ENCODE data around the gene PPFIBP1.
"Not testable (repeated sequence)": the region's sequence is repeated elsewhere in the genome, so short reads cannot be mapped to it uniquely, and the experiment has no call there.

Gene PPFIBP1

DNA sequence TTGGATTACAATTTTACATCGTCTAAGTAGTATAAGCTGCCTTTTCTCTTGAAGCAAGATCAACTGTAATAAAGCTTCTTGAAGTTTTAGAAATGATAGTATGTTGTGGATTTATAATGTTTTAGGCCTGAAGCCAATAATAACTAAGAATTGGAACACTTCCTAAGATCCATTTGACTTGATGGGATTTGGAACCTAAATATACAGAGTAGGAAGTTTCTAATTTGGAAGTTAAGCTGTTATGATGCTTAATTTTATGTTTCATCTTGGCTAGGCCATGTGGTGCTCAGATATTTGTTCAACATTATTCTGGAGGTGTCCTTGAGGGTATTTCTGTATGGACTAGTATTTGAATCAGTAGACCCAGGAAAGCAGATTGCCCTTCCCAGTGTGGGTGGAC, 74.9 kb downstream of the PPFIBP1 start:
- DNase-seq, result not testable (repeated sequence)

DNA sequence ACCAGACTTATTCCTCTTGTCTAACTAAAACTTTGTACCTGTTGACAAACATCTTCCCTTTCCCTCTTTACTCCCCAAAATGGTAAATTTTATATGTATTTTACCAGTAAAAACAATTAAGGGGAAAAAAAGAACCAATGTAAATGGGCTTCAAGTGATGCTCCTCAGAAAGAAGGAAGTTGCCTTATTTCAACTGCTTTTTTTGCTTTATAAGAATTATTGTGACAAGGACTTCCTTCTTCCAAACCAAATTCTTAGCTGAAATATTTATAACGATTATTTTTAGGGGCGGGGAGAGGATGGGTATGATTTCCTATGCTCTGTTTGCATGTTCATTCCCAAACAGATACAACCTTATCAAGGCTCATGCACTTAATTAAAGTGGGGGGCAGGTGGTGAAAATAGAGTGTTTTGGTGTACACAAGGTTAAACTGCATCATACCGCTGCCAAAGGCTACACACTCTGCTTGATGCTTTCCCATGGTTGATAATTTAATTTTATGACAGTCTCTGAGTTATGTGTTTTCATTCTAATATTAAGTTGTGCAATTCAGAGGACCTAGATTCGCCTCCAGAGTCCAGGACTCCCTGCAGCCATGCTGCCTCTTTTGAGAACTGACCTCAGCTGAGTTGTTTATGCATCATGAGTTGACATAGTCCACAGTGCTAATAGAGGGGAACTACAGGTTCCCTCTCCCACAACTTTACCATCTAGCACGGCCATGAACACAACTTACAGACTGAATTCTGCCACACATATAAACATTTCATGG, 77.2 kb downstream of the PPFIBP1 start:
- not testable (repeated sequence) for DNase-seq

DNA sequence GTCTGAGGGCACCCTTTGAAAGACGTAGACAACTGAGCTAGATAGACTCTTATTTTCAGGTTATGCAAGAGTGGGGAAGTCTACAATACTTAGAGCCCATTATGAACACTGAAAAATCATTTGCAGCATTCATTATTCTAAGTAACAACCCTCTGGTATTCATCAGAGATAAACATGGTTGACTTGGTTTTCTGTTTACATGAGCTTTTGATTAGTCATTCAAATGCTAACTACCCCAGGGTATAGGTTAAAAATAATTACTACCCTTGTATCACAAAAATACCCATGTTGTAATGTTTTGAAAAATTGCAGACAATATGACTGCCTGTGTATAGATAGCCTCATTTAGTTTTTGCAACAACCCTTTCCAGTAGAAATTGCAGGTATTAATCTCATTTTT, 78.5 kb downstream of the PPFIBP1 start:
- no peak for DNase-seq

DNA sequence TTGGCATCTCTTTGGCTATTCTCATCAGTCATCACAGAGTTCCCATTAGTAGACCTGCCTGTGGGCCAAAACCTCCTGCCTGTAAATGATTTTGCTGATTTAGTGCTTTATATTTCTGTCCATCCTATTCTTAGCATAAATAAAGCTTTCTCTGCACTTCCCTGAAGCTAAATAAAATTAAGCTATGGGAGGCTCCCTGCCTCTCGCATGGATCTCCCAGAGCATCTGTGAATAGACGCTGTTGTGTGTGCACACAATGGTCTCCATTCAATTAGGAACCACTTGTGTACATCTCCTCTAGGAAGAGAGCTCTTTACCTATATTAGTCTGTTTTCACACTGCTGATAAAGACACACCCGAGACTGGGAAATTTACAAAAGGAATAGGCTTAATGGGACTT, 80.4 kb downstream of the PPFIBP1 start:
- no peak for DNase-seq

DNA sequence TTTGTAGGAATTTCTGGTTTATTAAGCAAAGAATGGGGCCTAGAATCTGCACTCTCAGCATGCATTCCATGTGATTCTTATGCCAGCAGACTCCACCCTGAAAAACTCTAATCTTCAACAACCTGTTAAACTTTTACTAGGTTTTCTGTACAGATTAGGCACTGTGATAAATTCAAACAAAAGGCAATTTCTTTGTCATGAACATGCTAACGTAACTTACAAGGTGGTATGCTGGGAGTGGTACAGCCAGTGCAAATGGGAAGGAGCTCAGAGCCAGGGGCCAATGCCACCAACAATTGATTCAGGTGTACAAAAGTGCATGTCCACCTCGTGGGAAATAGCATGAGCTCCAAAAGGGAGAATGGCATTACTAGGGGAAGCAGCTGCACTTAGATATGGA, 83.0 kb downstream of the PPFIBP1 start:
- DNase-seq, result no peak

DNA sequence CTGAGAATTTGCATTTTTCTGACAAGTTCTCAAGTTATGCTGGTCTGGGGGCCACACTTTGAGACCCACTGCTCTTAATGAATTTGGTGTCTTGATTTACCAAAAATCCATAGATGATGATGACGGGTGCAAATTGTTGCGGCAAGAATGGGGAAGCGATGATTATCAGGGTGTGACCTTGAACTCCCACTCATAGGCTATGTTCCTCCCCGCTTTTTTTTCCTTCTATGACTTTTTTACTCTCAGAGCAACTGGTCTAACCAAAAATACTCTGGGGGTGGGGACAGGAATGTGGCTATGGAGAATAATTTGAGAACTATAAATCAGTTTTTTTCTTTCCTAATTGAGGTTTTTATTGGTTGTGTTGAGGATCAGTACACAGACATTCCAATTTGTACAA, 83.6 kb downstream of the PPFIBP1 start:
- no peak for DNase-seq

DNA sequence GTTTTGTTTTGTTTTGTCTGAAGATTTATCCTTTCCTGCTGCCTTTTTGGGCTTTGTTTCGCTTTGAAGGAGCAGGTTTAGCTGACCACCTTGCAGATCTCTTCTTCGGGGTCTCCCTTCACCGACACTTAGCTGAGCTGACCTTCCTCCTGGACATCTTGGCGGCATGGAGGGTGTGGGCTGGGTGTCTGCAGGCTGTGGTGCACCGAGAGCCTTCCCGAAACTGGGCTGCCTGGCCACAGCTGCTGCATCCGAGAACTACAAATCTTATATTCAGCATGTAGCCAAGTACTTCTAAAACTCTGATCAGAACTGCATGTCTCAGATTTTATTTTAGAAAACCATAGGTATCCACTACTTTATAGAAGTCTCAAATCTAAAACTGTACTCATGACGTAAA, 84.9 kb downstream of the PPFIBP1 start:
- no peak for DNase-seq

DNA sequence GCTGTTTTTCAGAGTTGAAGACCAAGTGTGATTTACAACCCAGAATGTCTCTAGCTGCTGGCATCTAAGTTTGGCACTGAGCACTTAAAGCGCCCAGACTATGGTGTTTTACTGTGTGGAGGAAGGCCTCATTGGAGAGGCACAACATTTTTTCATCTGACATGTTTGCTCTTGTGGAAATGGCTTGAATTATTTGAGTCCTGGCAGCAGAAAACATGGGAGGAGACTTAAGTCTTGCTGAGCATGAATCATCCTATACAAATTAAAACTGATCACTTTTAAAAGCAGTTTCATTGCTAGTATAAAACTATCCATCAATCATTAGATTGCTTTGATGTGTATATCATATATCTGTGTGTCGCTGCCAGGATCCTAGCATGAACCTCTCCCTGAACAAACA, 86.4 kb downstream of the PPFIBP1 start:
- no peak for DNase-seq

DNA sequence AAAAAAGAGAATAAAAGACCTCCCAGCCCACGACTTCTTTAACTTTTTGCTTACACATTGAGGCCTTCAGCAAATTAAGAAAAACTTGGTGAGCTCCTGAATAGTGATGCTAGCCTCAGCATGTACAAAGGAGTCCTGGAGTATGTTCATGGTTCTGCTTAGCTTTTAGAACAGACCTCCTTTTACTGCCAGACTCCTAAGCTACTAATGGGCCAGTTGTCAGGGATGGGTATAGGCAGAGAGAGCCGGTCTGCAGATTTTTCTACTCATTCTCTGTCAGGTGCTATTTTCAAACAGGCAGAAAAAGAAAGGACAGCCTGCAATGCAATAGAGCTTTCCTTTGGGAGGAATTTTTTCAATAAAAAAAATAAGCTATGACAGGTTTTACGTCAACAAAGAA, 90.4 kb downstream of the PPFIBP1 start:
- no peak for DNase-seq

DNA sequence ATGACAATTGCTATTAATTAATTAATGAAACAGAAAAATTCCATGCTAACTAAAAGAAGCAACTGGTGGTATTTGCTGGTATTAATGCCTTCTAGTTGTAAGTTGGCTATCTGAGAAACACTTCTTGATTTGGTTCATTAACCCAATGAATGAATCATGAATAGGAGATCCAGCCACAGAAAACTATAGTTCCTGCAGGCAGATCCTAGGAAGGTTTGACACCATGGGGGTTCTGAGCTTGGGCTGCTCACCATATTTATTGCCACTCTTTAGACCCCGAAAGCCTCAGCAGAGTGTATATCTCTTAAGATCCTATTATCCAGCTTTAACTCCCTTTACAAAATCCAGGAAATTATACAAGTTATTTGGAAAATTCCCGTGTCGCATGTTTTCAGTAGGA, 90.9 kb downstream of the PPFIBP1 start:
- no peak for DNase-seq

DNA sequence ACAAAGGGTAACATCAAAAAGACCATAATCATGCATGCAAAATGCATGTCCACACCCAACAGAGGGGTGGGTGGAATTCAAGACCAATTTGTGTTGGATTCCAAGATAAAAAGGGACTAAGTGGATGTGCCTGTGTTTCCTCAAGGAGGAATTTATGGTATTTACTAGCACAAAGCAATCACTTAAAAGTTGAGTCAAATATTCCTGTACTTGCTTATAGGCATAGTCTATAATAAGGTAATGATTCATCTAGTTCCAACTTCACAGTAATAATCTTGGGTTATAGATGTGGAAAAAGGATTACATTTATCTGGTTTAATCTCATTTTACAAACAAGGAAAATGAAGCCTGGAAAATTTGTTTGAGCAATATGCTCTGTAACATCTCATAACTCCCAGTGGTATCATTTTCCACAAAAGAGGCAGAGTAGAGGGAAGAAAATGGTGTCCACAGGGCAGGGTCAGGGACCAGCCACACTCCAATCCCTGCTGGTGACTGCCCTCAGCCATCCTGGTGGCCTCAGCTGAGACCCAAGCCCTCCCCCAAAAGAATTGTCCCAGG, 91.4 kb downstream of the PPFIBP1 start:
- DNase-seq, result no peak

DNA sequence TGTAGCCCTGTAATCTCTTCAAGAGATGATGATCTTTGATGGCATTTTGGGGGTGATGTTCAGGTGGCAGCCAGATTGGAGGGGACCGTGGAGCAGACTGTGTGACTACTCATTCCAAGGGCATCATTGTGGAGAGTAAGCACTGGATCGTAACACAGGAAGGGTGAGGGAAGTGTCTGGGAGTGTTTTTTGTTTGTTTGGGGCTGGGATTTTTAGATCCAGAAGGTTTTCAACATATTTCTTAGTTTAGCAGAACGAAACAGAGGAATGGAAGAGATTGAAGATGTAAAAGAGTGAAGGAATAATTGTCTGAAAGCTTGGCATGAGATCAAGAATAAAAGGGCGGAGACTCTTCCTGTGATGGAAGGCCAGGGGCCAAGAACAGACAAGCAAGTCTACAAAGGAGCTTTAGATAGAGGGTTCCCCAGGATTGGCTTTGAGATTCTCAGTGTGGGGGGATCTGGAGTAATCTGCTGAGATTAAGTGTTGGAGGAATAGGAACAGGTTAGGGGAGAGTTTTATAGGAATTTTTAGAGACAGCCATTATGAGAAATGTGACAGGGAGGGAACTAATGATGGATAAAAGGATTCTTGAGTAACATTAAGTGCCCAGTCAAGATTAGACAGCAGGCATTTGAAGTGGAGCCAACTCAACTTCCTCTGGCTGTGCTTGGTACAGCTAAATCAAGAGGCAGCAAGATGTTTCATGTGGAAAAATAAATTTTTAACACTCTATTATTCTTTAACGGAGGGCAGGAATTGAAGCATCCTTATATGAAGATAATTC, 92.5 kb downstream of the PPFIBP1 start:
- DNase-seq, result no peak

DNA sequence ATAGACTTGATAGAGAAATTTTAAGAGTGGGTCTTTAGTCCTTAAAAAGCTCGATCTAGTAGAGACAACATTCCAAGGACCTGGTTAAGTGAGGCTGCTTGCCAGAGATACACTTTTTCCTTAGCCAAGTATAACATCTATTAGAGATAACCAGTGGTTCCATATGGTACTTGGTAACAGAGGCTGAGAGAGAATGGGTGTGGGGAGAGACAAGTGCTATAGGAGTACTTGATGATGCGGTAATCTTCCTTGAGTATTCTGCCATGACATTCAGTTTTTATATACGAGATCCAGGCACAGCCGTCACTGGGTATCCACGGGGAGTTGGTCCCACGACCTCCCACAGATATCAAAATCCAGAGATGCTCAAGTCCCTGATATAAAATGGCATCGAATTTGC, 94.8 kb downstream of the PPFIBP1 start:
- no peak for DNase-seq

DNA sequence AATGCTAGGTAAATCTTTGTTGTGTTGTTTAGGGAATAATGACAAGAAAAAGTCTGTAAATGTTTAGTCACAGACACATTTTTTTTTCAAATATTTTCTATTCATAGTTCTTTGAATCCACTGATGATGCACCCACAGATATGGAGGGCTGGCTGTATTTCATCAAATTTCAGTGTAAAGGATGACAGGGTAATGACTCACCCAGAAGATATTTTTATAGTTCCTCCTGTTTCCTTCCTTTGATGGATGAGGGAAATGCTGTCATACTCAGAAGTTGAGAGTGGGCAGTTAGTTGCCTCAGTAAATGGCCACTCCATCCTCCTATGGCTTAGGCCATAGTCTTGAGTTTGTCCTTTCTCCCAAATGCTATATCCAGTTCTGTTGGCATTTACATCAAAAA, 95.3 kb downstream of the PPFIBP1 start:
- peak; percentile 8 for DNase-seq

DNA sequence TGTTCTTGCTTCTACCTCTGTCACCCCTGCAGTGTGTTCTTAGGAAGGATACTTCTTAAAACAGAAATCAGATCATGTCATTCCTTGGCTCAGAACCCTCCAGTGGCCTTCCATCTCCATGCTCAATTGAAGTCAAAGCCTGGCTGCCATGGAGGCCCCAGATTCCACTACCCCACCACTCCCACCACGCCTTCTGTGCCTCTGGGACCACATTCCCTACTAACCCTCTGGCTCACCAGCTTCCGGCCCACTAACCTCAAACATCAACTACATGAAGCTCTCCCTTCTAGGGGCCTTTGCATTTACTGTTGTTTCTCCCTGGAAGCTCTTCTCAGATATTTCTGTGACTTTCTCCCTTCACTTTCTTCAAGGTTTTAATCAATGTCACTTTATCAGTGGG, 96.1 kb downstream of the PPFIBP1 start:
- DNase-seq, result no peak

DNA sequence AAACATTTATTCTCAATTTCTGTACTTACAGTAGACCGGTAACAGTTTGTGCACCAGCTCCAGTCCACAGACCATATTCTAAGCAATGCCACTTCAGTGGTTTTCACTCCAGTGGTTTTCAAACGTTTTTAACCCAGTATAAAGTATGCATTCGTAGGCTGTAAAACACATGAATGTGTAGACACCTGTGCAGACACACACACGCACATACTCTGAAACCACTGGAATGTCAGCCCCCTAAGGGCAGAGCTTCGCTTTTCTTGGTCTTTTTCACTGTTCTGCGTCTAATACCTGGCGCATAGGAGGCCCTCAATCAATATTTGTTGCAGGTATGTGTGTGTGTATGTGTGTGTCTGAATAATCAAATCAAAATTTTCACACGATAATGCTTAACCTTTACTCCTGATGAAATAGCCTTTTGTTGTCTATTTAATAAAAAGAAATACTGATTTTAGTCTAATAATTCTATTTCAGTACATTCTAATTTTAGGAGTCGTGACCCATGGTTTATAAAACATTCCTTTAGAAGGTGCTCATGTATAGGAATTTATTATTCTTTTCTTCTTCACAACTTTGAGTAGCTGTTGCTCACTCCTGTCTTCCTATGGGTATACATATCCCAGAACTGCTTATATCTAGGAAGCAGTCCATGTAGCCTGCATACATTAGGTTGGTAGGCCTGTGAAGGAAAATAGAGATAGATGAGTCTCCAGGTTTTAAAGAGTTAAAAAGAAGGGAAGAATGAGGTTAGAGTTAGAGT, 98.6 kb downstream of the PPFIBP1 start:
- DNase-seq, result no peak

DNA sequence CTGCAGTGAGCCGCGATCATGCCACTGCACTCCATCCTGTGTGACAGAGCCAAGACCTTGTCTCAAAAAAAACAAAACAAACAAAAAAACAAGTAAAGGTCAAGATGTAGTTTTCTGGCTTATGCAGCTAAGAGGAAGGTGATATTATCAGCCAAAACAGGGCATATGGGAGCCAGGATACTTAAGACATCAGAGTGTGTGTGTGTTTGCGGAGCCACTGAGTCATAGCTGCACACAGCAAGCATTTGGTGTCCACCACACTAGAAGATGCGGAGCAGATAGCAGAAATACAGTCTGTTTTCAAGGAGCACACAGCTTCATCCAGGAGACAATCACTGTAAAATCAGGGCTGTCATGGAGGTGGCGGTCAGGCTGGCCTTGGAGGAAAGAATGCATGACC, 99.6 kb downstream of the PPFIBP1 start:
- DNase-seq, result no peak

DNA sequence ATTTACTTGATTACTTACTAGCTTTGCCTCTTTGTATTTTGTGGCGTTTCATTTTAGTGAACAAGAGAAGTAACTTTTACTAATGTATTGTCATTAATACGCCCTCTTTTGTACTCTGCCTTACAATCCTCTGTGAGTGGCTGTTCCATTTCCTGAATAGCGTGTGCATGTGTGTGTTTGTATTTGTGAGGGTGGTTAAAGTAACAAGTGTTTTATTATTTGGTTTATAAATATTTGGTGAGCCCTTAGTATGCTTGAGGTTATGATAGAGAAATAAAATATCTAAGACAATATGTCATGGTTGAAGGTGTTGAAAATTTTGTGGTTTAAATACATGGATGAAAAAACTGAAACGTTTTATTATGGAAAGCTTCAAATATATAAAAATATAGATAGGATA, 100.6 kb downstream of the PPFIBP1 start:
- no peak for DNase-seq

DNA sequence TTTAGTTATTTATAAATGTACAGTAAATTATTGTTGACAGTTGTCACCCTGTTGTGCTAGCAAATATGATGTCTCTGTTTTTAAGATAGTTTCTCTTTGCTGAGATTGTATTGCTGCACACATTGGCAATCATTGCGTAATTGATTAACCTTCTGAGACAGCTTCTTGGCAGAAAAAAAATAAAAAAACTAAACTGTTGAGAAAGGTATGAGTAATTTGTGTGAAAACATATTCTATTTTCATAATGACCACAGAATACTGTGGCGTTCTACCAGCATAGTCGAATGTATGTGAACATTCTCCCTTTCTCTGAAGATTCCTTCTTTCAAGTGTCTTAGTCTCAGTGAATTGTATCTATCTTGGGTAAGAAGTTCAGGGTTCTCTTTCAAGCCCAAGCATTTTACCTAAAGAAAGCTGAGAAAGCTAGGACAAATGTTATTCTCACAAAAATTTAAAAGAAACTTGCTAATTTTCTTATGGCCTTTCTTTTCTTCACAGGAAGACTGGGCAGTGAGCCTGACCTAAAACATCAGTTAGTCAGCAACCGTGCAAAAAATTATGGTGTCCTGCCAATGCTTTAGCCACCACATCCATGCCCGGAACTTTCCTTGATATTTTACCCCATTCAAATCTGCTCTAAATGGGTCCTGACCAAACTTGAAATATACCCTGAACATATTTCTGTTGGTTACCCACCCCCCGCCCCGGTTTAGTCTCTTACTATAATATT, 103.3 kb downstream of the PPFIBP1 start:
- DNase-seq, result peak; percentile 67

DNA sequence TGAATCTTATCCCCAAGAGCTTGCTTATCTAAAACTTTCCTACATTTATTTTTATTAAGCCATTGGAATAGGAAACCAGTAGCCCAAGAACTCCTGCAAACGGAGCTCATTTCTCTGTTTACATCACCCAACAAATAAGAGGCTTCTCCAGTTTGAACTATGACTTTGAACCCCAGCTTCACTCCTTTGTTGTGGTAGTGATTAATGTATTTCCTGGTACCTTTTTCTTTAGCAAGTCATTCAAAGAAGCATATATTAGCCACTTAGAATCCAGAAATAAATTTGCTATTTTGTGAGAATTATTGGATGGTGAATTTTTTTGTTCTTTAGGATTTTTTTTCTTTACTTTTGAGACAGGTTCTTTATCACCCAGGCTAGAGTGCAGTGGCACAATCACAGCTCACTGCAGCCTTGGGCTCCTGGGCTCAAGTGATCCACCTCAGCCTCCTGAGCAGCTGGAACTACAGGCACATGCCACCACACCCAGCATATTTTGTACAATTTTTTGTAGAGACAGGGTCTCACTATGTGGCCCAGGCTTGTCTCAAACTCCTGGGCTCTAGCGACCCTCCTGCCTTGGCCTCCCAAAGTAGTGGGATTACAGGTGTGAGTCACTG, 104.0 kb downstream of the PPFIBP1 start:
- DNase-seq, result peak; percentile 48

DNA sequence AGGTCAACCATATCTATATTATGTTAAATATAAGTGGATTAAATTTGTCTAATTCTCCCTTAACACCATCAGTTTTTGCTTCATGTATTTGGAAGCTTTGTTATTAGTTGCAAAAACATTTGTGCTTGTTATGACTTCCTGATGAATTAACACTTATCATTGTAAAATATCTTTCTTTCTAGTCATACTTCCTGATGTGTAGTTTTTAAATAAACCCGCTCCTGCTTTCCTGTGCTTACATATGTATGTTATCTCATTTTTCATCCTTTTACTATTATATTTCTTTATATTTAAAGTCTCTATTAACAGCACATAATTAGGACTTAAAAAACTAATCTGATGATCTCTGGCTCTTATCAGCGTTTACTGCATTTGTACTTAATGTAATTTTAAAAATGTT, 106.2 kb downstream of the PPFIBP1 start:
- DNase-seq, result not testable (repeated sequence)

DNA sequence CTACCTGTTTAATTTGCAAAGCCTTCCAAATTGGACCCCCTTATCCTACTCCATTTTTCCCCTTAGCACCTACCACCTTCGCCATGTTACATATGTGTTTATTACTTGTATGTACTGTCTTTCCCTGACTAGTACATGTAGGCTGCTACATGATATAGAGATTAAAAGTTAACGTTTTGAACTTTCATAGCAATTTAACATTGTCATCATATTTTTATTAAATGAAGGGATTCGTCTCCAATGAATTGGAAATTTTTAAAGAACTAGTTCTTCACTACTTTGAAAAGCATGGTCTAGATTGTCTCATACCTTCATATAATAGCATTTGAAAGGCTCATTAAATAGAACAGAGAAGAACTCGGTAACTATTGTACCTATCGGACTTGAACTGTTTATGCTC, 107.4 kb downstream of the PPFIBP1 start:
- DNase-seq, result no peak
